Fibroblast of villous mesenchyme (primary cell): Measurements from ENCODE around the gene MAP4K4. TPM values are rescaled to one million over a fixed set of nuclear protein-coding genes. Genes with fewer than 3 reads are reported as not detected.

Experiments
- DNase-seq: peaks from one replicate; pipeline ENCODE4 v3.0.0-alpha.2; 2010; ENCODE audit warnings: low read depth
- H3K4me3 ChIP-seq: 2 replicates; pipeline ENCODE4 v1.5.1; 2011; ENCODE audit warnings: low read depth, mild to moderate bottlenecking, low read length
- CTCF ChIP-seq: IDR thresholded peaks from 2 replicates; pipeline ENCODE4 v1.5.1; 2012; ENCODE audit warnings: low read depth, mild to moderate bottlenecking, low read length; ENCODE audit not compliant: insufficient read depth
- total RNA-seq: library from RNA; depleted of rRNA; stranded (reverse); fragments of >200 nt; gene quantifications from 2 replicates; pipeline ENCODE4 v1.2.3, GENCODE V29; 2012

The MAP4K4 gene
- total RNA-seq, 1 donor, result 95.0 TPM

- no peak overlapping the region for H3K4me3 ChIP-seq
- no peak for DNase-seq
- no peak for TF ChIP-seq CTCF
Measured at GRCh38 chr2:101734505-101735165, 37.1 kb downstream of the MAP4K4 start.

GRCh38 chr2:101735166-101735533 lies 37.6 kb downstream of the MAP4K4 start:
- no peak overlapping the region for H3K4me3 ChIP-seq
- no peak for TF ChIP-seq CTCF
- DNase-seq, result no peak

- no peak for DNase-seq
- TF ChIP-seq CTCF, result no peak
- H3K4me3 ChIP-seq, result no peak overlapping the region
Measured at GRCh38 chr2:101736233-101736632, 38.7 kb downstream of the MAP4K4 start.

DNA sequence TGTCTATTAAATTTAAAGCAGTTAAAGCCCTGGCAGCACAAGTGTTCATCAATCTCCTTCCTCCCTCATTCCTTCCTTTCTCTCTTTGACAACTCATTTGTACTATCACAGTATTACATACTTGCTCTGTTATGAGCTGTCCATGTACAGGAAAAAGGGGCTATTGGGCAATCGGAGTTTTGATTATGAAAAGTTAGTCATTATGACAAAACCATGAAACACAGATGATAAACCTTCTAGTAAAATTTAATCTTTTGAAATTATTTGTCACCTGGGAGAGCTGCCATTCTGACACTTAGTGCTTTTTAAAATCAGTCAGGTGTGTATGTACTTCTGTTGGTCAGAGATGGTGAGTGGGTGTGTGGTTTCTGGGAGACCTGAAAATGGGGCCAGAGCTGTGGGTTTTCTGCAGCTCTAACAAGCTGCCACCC lies 39.4 kb downstream of the MAP4K4 start:
- no peak overlapping the region for H3K4me3 ChIP-seq
- DNase-seq, result peak; percentile 87
- no peak for TF ChIP-seq CTCF

DNA sequence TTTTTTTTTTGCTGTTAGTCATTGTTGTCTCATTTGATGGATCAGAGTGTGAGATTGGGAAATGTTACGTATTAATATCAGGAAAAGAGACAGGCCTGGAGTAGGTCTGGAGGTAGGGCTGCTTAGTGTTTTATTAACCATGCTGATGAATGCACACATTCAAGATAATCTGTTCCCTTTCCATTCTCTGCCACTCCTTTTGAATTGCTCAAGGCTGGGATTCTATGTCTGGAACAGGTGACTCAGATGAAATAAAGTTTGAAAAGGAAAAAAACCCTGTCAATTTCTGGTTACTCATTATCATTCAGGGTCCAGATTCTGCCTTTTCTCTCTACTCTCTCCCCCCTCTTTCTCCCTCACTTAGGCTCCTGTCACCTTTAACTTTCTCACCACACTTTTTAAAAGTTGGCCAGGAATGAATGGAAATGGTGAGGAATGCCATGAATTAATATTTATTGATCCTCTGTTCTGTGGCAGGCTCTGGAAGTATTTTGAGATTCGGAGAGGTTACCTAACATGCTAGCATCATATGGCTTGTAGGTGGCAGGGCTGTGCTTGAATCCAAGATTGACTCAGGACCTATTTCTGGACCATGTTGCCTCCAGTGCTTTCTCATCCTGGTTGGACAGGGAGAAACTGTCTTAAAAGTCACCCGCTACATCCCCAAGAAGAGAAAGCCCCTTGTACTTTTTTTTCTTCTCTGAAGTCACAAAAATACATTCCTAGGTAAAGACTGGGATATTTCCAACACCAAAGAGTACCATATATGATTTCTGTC lies 40.2 kb downstream of the MAP4K4 start:
- TF ChIP-seq CTCF, result no peak
- H3K4me3 ChIP-seq, result no peak overlapping the region
- no peak for DNase-seq

DNA sequence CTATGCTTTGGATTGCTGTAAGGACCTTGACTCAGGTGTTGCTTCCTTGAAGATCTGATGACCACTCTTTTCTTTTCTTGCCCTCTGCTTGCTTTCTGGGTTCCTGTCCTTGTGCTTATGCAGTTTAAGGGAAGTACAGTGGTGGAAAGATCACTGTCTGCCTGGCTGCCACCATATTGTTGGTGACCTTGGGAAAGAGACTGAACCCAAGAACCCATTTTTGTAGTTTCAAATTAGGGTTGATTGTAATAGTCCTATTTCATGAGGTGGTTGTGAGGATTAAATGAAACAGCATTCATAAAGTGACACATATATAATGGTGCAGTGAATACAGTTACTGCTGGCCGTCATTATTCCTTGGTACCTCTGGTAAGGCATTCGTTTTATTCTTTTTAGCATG lies 41.1 kb downstream of the MAP4K4 start:
- no peak for TF ChIP-seq CTCF
- H3K4me3 ChIP-seq, result no peak overlapping the region
- no peak for DNase-seq
